Embryonic facial prominence (tissue), 1 donor: ENCODE results near the gene VAV3.
"Not testable (repeated sequence)": the region's sequence is repeated elsewhere in the genome, so short reads cannot be mapped to it uniquely, and the experiment has no call there.

Source experiments
- DNase-seq: peaks from one replicate; pipeline ENCODE4 v3.0.0-alpha.2; 2016; ENCODE audit errors: extremely low spot score

Gene VAV3

GRCh38 chr1:107681001-107681479 is 283.9 kb downstream of the VAV3 start:
- DNase-seq = no peak

- no peak for DNase-seq
Observed at GRCh38 chr1:107680579-107680985, 284.4 kb downstream of the VAV3 start.

GRCh38 chr1:107679411-107679953 is 285.5 kb downstream of the VAV3 start:
- DNase-seq = no peak

- DNase-seq = no peak
Observed at GRCh38 chr1:107678993-107679392, 286.0 kb downstream of the VAV3 start.

- DNase-seq = no peak
Observed at GRCh38 chr1:107677697-107678096, 287.3 kb downstream of the VAV3 start.

GRCh38 chr1:107674486-107674885 is 290.5 kb downstream of the VAV3 start:
- no peak for DNase-seq

GRCh38 chr1:107673006-107673405 is 292.0 kb downstream of the VAV3 start:
- DNase-seq = no peak

GRCh38 chr1:107670397-107671040 is 294.5 kb downstream of the VAV3 start:
- no peak for DNase-seq

GRCh38 chr1:107669996-107670395 is 295.0 kb downstream of the VAV3 start:
- no peak for DNase-seq

GRCh38 chr1:107668762-107669161 is 296.2 kb downstream of the VAV3 start:
- DNase-seq = no peak

- no peak for DNase-seq
Observed at GRCh38 chr1:107666493-107666892, 298.5 kb downstream of the VAV3 start.

GRCh38 chr1:107664982-107665925 is 299.7 kb downstream of the VAV3 start:
- no peak for DNase-seq

GRCh38 chr1:107662971-107663370 is 302.0 kb downstream of the VAV3 start:
- no peak for DNase-seq

- no peak for DNase-seq
Observed at GRCh38 chr1:107661158-107661557, 303.8 kb downstream of the VAV3 start.

GRCh38 chr1:107659961-107660360 is 305.0 kb downstream of the VAV3 start:
- no peak for DNase-seq

GRCh38 chr1:107657356-107657755 is 307.6 kb downstream of the VAV3 start:
- no peak for DNase-seq

GRCh38 chr1:107653765-107654164 is 311.2 kb downstream of the VAV3 start:
- DNase-seq = no peak

GRCh38 chr1:107653005-107653404 is 312.0 kb downstream of the VAV3 start:
- no peak for DNase-seq

- DNase-seq = not testable (repeated sequence)
Observed at GRCh38 chr1:107650825-107651224, 314.2 kb downstream of the VAV3 start.

GRCh38 chr1:107649023-107649422 is 316.0 kb downstream of the VAV3 start:
- no peak for DNase-seq

- no peak for DNase-seq
Observed at GRCh38 chr1:107648071-107648470, 316.9 kb downstream of the VAV3 start.

- no peak for DNase-seq
Observed at GRCh38 chr1:107647012-107647411, 318.0 kb downstream of the VAV3 start.

- DNase-seq = no peak
Observed at GRCh38 chr1:107643766-107644165, 321.2 kb downstream of the VAV3 start.
